ENCODE results near the gene SDC1.

The SDC1 gene

GRCh38 chr2:20191714-20192569 is 33.0 kb downstream of the SDC1 start:
- H3K4me1 ChIP-seq (ENCODE audit: control insufficient read depth, insufficient read depth, low read length, poor library complexity, severe bottlenecking), result no peaks in the 10 kb centered on the region
- no peaks in the 10 kb centered on the region for H3K36me3 ChIP-seq (ENCODE audit: control insufficient read depth, insufficient read depth, low read length)
- DNase-seq, result no peak
- H3K27me3 ChIP-seq (replicated peaks; ENCODE audit: control insufficient read depth, insufficient read depth, low read length, poor library complexity, severe bottlenecking), result no peaks in the 10 kb centered on the region
- H3K27ac ChIP-seq (ENCODE audit: insufficient read depth, low read length, poor library complexity, severe bottlenecking), result no peak overlapping the region
- no peak overlapping the region for H3K4me3 ChIP-seq (ENCODE audit: insufficient read depth, low read depth, low read length, poor library complexity, severe bottlenecking)
- H3K9me3 ChIP-seq (ENCODE audit: control insufficient read depth, low read length), result no peaks in the 10 kb centered on the region

- no peaks in the 10 kb centered on the region for H3K9me3 ChIP-seq (ENCODE audit: control insufficient read depth, low read length)
- no peaks in the 10 kb centered on the region for H3K36me3 ChIP-seq (ENCODE audit: control insufficient read depth, insufficient read depth, low read length)
- H3K27me3 ChIP-seq (replicated peaks; ENCODE audit: control insufficient read depth, insufficient read depth, low read length, poor library complexity, severe bottlenecking), result no peaks in the 10 kb centered on the region
- H3K4me1 ChIP-seq (ENCODE audit: control insufficient read depth, insufficient read depth, low read length, poor library complexity, severe bottlenecking), result no peaks in the 10 kb centered on the region
- H3K4me3 ChIP-seq (ENCODE audit: insufficient read depth, low read depth, low read length, poor library complexity, severe bottlenecking), result no peak overlapping the region
- DNase-seq, result no peak
- H3K27ac ChIP-seq (ENCODE audit: insufficient read depth, low read length, poor library complexity, severe bottlenecking), result no peak overlapping the region
Observed at GRCh38 chr2:20190876-20191713, 33.8 kb downstream of the SDC1 start.

GRCh38 chr2:20190170-20190569 is 34.8 kb downstream of the SDC1 start:
- no peak for DNase-seq
- Histone ChIP-seq H3K27ac (ENCODE audit: insufficient read depth, low read length, poor library complexity, severe bottlenecking) (no peak overlapping the region), H3K9me3 (ENCODE audit: control insufficient read depth, low read length) (no peaks in the 10 kb centered on the region), H3K4me3 (ENCODE audit: insufficient read depth, low read depth, low read length, poor library complexity, severe bottlenecking) (no peak overlapping the region), H3K27me3 (replicated peaks; ENCODE audit: control insufficient read depth, insufficient read depth, low read length, poor library complexity, severe bottlenecking) (no peaks in the 10 kb centered on the region), H3K4me1 (ENCODE audit: control insufficient read depth, insufficient read depth, low read length, poor library complexity, severe bottlenecking) (no peaks in the 10 kb centered on the region), H3K36me3 (ENCODE audit: control insufficient read depth, insufficient read depth, low read length) (no peaks in the 10 kb centered on the region)

GRCh38 chr2:20189299-20189931 is 35.5 kb downstream of the SDC1 start:
- H3K9me3 ChIP-seq (ENCODE audit: control insufficient read depth, low read length), result no peaks in the 10 kb centered on the region
- H3K4me3 ChIP-seq (ENCODE audit: insufficient read depth, low read depth, low read length, poor library complexity, severe bottlenecking), result no peak overlapping the region
- DNase-seq, result no peak
- H3K27ac ChIP-seq (ENCODE audit: insufficient read depth, low read length, poor library complexity, severe bottlenecking), result no peak overlapping the region
- H3K4me1 ChIP-seq (ENCODE audit: control insufficient read depth, insufficient read depth, low read length, poor library complexity, severe bottlenecking), result no peaks in the 10 kb centered on the region
- no peaks in the 10 kb centered on the region for H3K36me3 ChIP-seq (ENCODE audit: control insufficient read depth, insufficient read depth, low read length)
- H3K27me3 ChIP-seq (replicated peaks; ENCODE audit: control insufficient read depth, insufficient read depth, low read length, poor library complexity, severe bottlenecking), result no peaks in the 10 kb centered on the region

- H3K4me1 ChIP-seq (ENCODE audit: control insufficient read depth, insufficient read depth, low read length, poor library complexity, severe bottlenecking), result no peaks in the 10 kb centered on the region
- H3K27me3 ChIP-seq (replicated peaks; ENCODE audit: control insufficient read depth, insufficient read depth, low read length, poor library complexity, severe bottlenecking), result no peaks in the 10 kb centered on the region
- no peaks in the 10 kb centered on the region for H3K9me3 ChIP-seq (ENCODE audit: control insufficient read depth, low read length)
- no peak overlapping the region for H3K4me3 ChIP-seq (ENCODE audit: insufficient read depth, low read depth, low read length, poor library complexity, severe bottlenecking)
- no peak overlapping the region for H3K27ac ChIP-seq (ENCODE audit: insufficient read depth, low read length, poor library complexity, severe bottlenecking)
- H3K36me3 ChIP-seq (ENCODE audit: control insufficient read depth, insufficient read depth, low read length), result no peaks in the 10 kb centered on the region
- DNase-seq, result no peak
Observed at GRCh38 chr2:20188851-20189250, 36.1 kb downstream of the SDC1 start.

GRCh38 chr2:20188201-20188600 is 36.7 kb downstream of the SDC1 start:
- no peak for DNase-seq
- H3K4me3 ChIP-seq (ENCODE audit: insufficient read depth, low read depth, low read length, poor library complexity, severe bottlenecking), result no peak overlapping the region
- H3K27me3 ChIP-seq (replicated peaks; ENCODE audit: control insufficient read depth, insufficient read depth, low read length, poor library complexity, severe bottlenecking), result no peaks in the 10 kb centered on the region
- no peak overlapping the region for H3K27ac ChIP-seq (ENCODE audit: insufficient read depth, low read length, poor library complexity, severe bottlenecking)
- no peaks in the 10 kb centered on the region for H3K9me3 ChIP-seq (ENCODE audit: control insufficient read depth, low read length)
- H3K4me1 ChIP-seq (ENCODE audit: control insufficient read depth, insufficient read depth, low read length, poor library complexity, severe bottlenecking), result no peaks in the 10 kb centered on the region
- H3K36me3 ChIP-seq (ENCODE audit: control insufficient read depth, insufficient read depth, low read length), result no peaks in the 10 kb centered on the region

- no peaks in the 10 kb centered on the region for H3K36me3 ChIP-seq (ENCODE audit: control insufficient read depth, insufficient read depth, low read length)
- DNase-seq, result no peak
- no peak overlapping the region for H3K4me3 ChIP-seq (ENCODE audit: insufficient read depth, low read depth, low read length, poor library complexity, severe bottlenecking)
- H3K27ac ChIP-seq (ENCODE audit: insufficient read depth, low read length, poor library complexity, severe bottlenecking), result no peak overlapping the region
- H3K4me1 ChIP-seq (ENCODE audit: control insufficient read depth, insufficient read depth, low read length, poor library complexity, severe bottlenecking), result no peaks in the 10 kb centered on the region
- H3K9me3 ChIP-seq (ENCODE audit: control insufficient read depth, low read length), result no peaks in the 10 kb centered on the region
- no peaks in the 10 kb centered on the region for H3K27me3 ChIP-seq (replicated peaks; ENCODE audit: control insufficient read depth, insufficient read depth, low read length, poor library complexity, severe bottlenecking)
Observed at GRCh38 chr2:20187331-20187730, 37.6 kb downstream of the SDC1 start.

- H3K27ac ChIP-seq (ENCODE audit: insufficient read depth, low read length, poor library complexity, severe bottlenecking), result no peak overlapping the region
- DNase-seq, result no peak
- no peaks in the 10 kb centered on the region for H3K9me3 ChIP-seq (ENCODE audit: control insufficient read depth, low read length)
- no peak overlapping the region for H3K4me3 ChIP-seq (ENCODE audit: insufficient read depth, low read depth, low read length, poor library complexity, severe bottlenecking)
- no peaks in the 10 kb centered on the region for H3K36me3 ChIP-seq (ENCODE audit: control insufficient read depth, insufficient read depth, low read length)
- no peaks in the 10 kb centered on the region for H3K27me3 ChIP-seq (replicated peaks; ENCODE audit: control insufficient read depth, insufficient read depth, low read length, poor library complexity, severe bottlenecking)
- H3K4me1 ChIP-seq (ENCODE audit: control insufficient read depth, insufficient read depth, low read length, poor library complexity, severe bottlenecking), result no peaks in the 10 kb centered on the region
Observed at GRCh38 chr2:20186855-20187187, 38.1 kb downstream of the SDC1 start.

- no peak for DNase-seq
- Histone ChIP-seq H3K4me3 (ENCODE audit: insufficient read depth, low read depth, low read length, poor library complexity, severe bottlenecking) (no peak overlapping the region), H3K27ac (ENCODE audit: insufficient read depth, low read length, poor library complexity, severe bottlenecking) (no peak overlapping the region), H3K36me3 (ENCODE audit: control insufficient read depth, insufficient read depth, low read length) (no peaks in the 10 kb centered on the region), H3K4me1 (ENCODE audit: control insufficient read depth, insufficient read depth, low read length, poor library complexity, severe bottlenecking) (no peaks in the 10 kb centered on the region), H3K27me3 (replicated peaks; ENCODE audit: control insufficient read depth, insufficient read depth, low read length, poor library complexity, severe bottlenecking) (no peaks in the 10 kb centered on the region), H3K9me3 (ENCODE audit: control insufficient read depth, low read length) (no peaks in the 10 kb centered on the region)
Observed at GRCh38 chr2:20186078-20186854, 38.7 kb downstream of the SDC1 start.

Measured in effector memory CD4-positive, alpha-beta T cell (primary cell).